Subcutaneous adipose tissue (tissue), 4 donors: ENCODE measurements around the gene GRIK1. TPM values are rescaled to one million over a fixed set of nuclear protein-coding genes. Genes with fewer than 3 reads are reported as not detected.

Experiments used
- CTCF ChIP-seq: fragments of 450-650 bp; IDR thresholded peaks from one replicate; pipeline ENCODE4 v1.5.1; 2016; ENCODE audit warnings: low read depth, mild to moderate bottlenecking, control low read depth, antibody characterized with exemption, moderate library complexity
- total RNA-seq, 4 donors: library from RNA; depleted of rRNA; stranded (reverse); fragments of >200 nt; gene quantifications; one replicate each; pipeline ENCODE4 v1.1.0, GENCODE V29; 2016

The GRIK1 gene
- total RNA-seq, 4 donors from 2014 or later = 0.17 TPM; not detected in 3

- TF ChIP-seq CTCF = no peak
Measured at GRCh38 chr21:29793712-29794111, 146.1 kb downstream of the GRIK1 start.

GRCh38 chr21:29789393-29789792 is 150.4 kb downstream of the GRIK1 start:
- no peak for TF ChIP-seq CTCF

GRCh38 chr21:29788752-29789151 is 151.0 kb downstream of the GRIK1 start:
- TF ChIP-seq CTCF = no peak

- TF ChIP-seq CTCF = no peak
Measured at GRCh38 chr21:29787361-29787909, 152.4 kb downstream of the GRIK1 start.

GRCh38 chr21:29786496-29787360 is 153.1 kb downstream of the GRIK1 start:
- TF ChIP-seq CTCF = no peak

GRCh38 chr21:29777160-29777559 is 162.6 kb downstream of the GRIK1 start:
- no peak for TF ChIP-seq CTCF

GRCh38 chr21:29775462-29775861 is 164.3 kb downstream of the GRIK1 start:
- TF ChIP-seq CTCF = no peak
